C1 segment of cervical spinal cord (tissue), 14 donors: Measurements from ENCODE around the gene PLCXD1.
"Not testable (repeated sequence)": the region's sequence is repeated elsewhere in the genome, so short reads cannot be mapped to it uniquely, and the experiment has no call there.

Experiments used
- DNase-seq, 14 donors: peaks; one replicate each; lab custom pipeline; 2025; lab: John Stamatoyannopoulos, UW

Gene PLCXD1

GRCh38 chrX:316351-317325 is 35.5 kb downstream of the PLCXD1 start:
- no peak for DNase-seq

GRCh38 chrX:317424-318067 is 36.4 kb downstream of the PLCXD1 start:
- no peak for DNase-seq

DNA sequence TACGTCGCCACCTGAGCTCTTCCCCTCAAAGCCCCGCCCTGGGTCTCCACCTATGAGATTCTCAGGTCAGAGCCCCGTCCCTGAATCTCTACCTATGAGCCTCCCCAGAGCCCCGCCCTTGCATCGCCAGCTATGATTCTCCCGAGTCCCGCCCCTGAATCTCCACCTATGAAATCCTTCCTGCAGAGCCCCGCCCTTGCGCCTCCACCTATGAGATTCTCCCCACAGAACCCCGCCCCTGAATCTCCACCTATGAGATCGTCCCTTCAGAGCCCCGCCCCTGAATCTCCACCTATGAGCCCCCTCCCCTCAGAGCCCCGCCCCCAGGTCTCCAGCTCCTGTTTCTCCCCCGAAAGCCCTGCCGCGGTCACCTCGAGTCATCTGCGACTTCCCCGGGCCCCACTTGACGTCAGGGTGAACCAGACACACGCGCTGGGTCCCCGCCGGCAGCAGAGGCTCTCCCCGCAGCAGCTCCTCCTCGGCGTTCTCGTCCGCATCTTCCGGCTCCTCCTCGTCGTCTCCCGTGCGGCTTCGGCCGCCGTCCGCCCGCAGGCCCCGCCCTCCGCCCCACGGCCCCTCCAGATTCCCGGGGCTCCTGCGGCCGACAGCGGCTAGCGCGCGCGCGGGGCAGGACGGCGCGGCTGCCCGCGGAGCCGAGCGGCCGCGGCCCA is 37.0 kb downstream of the PLCXD1 start:
- no peak for DNase-seq

DNA sequence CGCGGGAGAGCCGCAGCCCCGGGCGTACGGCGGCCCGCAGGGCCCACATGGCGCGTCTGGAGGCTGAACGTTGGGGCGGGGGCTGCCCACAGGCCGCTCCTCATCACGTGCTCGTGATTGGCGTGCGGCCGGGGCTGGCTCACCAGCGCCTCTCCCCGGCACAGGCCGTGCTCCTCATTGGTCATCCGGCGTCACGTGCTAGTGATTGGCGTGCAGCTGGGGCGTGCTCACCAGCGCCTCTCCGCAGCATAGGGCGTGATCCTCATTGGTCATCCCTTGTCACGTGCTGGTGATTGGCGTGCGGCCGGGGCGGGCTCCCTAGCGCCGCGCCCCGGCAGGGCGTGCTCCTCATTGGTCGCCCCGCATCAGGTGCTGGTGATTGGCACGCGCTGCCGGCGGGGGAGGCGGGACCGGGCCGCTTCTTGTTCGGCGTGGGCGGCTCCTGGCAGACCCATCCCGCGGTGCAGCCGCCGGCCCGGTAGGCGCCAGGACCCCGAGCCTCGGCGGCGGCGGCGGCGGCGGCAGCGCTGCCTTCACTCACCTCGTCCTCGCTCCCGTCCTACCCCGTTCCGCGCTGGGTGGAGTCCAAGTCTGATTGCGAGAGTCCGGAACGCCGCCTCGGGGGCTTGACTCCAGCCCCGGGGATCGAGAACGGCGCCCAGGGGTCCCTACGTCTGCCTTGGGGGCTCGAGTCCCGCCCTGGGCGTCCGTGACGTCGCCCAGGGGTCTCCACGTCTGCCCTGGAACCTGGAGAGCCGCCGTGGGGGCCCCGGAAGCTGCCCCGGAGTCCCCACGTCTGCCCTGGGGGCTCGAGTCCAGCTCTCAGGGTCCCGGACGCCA is 37.8 kb downstream of the PLCXD1 start, which contains the start of gene GTPBP6:
Gene GTPBP6, minus strand, starts transcription at position 58 of the 840 bp plus-strand sequence. Its CDS starts 9 bp downstream, at position 49.
- no peak for DNase-seq

- DNase-seq, result no peak
These were observed 38.5 kb downstream of the PLCXD1 start for GRCh38 chrX:319579-320125.

- DNase-seq, result no peak
These were observed 39.1 kb downstream of the PLCXD1 start for GRCh38 chrX:320126-320783.

- no peak for DNase-seq
These were observed 42.8 kb downstream of the PLCXD1 start for GRCh38 chrX:323721-324628.

- not testable (repeated sequence) for DNase-seq
These were observed 43.5 kb downstream of the PLCXD1 start for GRCh38 chrX:324664-325063.

DNA sequence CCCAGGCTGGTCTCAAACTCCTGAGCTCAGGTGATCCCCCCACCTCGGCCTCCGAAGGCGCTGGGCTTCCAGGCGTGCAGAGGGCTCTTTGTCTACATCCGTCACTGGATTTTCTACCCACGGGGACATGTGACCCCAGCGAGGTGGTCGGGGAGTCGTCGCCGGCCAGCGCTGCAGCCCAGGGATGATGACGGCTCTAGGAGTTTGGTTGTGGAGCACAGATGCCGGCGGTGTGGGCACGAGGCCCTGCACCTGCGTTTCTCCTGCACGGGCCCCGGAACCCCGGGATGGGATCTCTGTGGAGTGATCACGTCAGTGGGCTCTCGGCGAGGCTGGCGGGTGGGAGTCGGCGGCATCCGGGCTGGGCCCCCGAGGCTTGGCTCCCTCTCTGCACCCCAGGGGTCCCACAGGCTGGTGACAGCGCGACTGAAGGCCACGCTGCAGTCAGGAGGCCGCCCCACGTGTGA is 46.5 kb downstream of the PLCXD1 start:
- no peak for DNase-seq

GRCh38 chrX:329291-329910 is 48.2 kb downstream of the PLCXD1 start:
- no peak for DNase-seq

- not testable (repeated sequence) for DNase-seq
These were observed 49.1 kb downstream of the PLCXD1 start for GRCh38 chrX:330141-330725.

DNA sequence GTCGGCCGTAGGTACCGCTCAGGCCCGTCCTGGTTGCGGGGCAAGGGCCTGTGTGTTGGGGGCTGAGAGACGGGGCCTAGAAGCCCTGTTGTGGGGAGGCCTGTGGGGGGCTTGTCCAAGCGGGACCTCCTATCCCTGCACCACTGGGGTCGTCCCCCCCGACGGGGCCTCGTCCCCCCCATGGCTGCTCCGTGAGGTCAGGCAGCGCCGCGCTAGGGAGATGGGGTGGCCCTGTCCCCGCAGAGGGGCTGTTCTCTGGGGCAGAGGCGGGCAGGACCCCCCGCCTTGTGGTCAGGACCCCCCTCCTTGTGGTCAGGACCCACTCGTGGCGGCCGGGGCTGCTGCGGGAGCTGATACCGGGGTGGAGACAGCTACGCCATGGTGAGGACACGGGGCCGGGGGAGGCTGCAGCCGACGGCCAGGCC is 49.6 kb downstream of the PLCXD1 start:
- no peak for DNase-seq

DNA sequence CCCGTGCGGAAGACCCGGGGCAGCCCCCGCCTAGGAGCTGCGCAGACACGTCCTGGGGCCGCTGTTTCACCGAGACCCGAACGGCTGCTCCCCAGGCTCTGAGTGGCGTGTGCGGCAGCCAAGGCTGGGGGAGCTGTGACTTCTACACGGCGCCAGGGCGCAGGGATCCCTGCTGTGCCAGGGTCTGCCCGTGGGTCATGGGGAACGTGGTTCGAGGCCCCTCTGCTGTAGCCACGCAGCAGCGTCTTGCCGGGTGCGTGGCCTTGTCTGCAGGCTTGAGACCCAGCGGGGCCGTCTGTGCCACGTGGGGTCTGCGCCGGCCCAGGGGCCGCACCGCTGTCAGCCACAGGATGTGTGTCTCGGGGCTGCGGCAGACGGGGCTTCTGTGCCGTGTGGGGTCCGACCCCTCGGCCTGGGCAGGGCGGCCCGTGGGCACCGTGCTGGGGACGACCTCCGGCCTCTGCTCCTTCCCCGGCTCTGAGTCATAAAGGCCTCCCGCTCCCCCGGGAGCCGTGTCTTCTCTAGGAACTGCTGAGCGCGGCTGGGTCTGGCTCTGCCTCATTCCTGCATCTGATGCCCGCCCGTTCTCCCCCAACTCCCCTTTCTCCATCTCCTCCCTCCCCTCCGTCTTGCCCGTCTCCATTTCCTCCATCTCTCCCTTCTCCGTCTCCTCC is 50.1 kb downstream of the PLCXD1 start:
- peak in 1 of 14 donors; percentile 6 for DNase-seq

- no peak for DNase-seq
These were observed 50.8 kb downstream of the PLCXD1 start for GRCh38 chrX:331825-332495.

DNA sequence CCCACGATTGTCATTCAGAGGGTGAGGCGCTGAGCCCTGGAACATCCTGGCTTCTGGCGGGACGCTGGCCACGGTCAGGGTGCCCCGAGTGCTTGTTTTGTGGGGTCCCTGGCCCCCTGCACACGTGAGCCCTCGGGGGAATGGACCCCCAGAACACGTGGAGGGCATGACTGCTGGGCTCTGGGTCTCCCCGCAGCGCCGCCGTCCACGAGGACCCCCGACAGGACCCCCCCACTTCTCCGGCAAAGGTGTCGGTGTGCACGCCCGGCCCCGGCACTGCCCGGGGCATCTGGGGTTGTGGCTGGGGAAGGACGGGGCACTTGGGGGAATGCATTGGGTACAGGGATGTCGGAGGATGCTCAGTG is 51.3 kb downstream of the PLCXD1 start:
- no peak for DNase-seq

DNA sequence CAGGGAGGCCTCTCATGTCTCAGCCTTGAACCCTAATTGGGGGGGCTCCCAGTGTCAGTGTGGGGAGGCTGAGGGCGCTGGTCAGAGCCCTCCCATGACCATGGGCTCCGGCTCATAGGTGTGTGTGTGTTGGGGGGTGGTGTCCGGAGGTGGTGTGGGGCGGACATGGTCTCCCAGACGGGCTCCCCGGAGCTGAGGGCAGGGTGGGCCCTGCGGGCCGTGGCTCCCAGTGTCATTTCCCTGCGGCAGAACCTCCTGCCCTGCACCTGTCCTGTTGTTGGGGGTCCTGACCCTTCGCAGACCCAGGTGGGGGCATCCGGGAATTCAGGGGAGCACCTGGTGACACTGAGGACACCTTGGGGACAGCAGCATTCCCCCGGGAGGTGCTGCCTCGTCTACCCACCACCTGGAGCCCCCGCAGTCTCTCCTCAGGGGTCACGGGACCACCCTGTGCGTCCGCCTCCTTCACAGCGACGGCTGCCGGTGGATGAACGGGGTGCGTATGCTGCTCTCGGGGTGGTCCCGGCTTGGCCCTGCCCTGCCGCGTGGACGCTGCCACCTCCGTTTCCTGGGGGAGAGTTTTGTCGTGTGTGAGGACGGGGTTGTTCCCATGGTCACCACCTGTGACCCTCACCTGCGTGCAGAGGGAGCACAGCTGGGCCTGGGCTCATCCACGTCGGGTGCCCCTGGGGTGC is 51.9 kb downstream of the PLCXD1 start:
- no peak for DNase-seq
